Stimulated activated CD8-positive, alpha-beta memory T cell treated with anti-CD3 and anti-CD28 coated beads, Interleukin-15, amount 100 ng/mL, for 4 hours (primary cell): ENCODE results near the gene MDFIC.

Source experiments
- DNase-seq, 2 donors: peaks; one replicate each; pipeline ENCODE4 v3.0.0-alpha.2; 2020; ENCODE audit warnings: low read depth in 2 of 2

Gene MDFIC

DNA sequence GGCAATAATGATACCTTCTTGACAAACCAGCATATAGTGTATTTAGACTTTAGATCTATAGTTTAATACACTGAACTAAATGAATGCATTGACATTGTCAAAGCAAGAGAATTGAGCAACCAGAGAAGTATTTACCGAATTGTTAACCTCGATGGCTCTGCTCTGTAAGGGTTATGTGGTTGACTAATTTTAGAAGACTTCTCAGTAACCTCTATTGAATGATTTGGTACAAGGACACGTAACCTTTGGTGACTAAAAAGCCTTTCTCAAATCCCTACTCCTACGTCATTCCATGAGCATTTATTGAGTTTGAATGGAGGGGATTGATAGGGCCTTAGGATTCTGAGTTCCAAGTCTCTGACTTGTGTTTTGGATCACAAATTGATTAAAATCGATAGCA, 67.6 kb downstream of the MDFIC start:
- DNase-seq = no peak

DNA sequence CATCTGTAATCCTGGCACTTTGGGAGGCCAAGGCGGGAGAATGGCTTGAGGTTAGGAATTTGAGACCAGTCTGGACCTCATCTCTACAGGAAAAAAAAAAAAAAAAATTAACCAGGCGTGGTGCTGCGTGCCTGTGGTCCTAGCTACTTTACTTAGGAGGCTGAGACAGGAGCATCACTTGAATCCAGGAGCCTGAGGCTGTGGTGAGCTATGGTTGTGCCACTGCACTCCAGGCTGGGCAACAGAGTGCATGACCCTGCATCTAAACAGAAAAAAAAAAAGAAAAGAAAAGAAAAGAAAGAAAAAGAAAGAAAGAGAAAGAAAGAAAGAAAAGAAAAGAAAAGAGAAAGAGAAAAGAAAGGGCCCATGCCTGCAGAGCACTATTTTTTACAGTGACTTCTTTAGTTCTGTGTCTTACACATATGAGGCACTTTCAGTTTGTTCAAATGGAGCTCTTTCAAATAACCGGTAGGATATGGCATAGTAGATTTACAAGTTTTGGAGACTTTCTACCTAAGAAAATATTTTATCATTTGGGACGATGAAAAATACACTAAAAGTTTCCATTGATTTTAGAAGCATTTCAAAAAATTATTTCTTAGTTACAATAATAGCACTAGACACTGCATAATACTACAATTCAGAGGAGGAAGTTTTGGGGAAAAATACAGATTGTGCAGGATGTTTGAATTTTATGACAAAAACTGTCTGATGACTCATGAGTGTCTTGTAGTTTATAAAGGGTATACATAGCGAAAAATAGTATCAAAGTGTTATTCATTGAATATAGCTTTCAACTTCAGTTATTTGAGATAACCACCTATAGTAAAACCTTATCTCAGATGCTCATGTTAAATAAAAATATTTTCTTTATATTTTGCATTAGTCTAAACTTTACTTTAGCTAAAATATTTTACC, 75.9 kb downstream of the MDFIC start:
- DNase-seq = no peak

DNA sequence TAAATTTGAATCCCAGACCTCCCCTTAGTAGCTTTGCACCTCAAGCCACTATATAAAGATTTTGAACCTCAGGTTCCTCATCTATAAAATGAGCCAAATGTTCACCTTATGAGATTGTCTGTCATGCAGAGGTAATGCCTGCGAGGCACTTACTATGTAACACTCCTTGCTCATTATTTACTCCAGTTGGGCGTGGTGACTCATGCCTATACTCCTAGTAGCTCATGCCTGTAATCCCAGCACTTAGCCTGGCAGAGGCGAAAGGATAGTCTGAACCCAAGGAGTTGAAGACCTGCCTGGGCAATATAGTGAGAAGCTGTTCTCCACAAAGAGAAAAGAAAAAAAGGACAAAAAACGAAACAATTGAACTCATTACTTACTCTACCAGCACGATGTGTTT, 82.2 kb downstream of the MDFIC start:
- DNase-seq = no peak

DNA sequence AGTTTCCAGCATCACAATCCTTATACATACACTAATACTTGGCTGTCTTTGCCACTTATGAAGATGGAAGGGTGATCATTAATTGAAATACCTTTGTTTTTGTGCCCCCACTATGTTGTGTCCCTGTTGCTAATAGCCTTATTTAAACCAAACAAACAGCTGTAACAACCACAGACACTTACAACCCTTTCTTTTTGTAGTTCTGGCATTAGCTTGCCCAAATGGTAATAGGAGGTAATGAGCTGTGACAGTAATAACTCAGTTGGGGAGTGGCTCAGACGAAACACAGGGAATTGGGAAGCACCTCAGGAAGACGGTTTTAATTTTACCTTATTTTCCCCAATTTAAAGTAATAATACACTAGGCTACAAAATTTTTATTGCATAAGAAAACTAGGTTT, 83.4 kb downstream of the MDFIC start:
- no peak for DNase-seq

DNA sequence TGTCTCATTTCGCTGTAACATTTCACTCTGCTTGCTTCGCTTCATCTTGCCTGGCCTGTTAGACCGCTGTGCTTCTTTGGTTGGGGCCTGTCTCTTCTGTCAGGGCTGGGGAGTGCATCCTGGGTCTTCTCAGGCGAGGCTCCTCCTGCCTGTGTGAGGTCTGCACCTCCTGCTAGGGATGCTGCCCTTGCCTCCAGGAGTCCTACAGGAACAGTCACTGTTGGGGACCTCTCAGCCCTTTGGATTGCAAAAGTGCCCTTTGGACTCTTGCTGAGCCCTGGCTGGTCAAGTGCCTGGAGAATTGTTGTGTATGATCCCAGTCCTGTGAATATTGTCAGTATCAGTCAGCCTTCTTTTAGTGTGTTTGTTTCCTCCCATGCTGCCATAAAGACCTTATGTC, 84.1 kb downstream of the MDFIC start:
- no peak for DNase-seq

DNA sequence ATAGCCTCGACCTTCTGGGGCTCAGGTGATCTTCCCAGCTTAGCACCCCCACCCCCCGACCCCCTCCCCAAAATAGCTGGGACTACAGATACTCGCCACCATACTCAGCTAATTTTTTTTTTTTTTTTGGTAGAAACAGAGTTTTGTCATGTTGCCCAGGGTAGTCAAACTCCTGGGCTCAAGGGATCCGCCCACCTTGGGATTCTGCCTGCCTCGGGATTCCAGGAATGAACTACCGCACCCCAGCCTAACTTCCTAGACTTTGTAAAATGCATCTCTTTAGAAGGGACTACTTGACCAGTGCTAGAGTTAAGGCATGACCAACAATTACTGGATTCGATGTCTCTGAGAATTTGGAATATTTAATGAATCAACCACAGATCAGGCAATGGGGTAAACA, 85.9 kb downstream of the MDFIC start:
- DNase-seq = no peak

DNA sequence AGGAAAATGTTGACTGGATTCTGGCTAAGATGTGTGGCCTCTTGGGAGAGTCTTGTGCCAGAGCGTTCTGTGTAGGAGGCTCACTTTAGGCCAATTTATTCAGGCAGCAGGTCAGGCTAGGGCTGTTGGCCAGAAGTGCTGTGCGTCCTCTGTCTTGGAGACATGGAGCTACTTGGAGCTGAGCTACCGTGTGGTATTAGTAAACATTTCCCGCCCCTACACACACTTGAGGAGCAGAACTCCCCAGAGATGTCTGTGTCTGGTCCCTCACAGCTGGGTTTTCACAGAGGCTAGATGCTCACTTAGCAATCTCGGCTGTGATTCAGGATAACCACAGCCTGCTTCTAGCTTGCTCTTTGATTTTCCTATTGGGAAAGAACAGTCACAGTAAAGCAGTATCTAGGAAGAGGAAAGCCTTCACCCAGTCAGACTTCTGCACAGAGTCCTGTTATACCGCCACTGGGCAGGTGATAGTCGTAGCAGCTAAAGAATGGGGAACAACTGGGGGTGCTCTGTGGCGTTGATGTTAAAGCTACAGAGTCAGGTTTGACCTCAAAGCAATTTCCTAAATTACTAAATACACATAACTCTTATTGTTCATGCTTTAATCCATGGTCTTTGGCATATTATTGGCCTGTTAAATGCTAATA, 86.7 kb downstream of the MDFIC start:
- DNase-seq = no peak

DNA sequence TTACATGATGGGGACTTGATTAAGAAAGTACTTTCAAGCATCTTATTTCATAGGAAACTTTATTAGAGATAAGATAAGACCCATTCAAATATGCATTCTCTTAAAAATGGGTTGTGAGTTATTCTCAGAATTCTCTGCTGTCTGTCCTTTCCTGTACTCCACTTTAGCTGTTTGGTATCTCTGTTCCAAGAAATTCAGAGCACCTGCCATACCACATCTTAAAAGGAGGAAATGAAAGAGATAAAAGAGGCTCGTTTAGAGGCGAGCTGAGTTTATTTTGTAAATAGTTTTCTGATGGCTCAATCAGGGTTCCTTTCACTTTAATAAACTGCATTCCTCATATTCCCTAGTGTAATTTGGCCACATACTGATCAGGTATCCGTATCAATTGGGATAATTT, 87.2 kb downstream of the MDFIC start:
- no peak for DNase-seq

DNA sequence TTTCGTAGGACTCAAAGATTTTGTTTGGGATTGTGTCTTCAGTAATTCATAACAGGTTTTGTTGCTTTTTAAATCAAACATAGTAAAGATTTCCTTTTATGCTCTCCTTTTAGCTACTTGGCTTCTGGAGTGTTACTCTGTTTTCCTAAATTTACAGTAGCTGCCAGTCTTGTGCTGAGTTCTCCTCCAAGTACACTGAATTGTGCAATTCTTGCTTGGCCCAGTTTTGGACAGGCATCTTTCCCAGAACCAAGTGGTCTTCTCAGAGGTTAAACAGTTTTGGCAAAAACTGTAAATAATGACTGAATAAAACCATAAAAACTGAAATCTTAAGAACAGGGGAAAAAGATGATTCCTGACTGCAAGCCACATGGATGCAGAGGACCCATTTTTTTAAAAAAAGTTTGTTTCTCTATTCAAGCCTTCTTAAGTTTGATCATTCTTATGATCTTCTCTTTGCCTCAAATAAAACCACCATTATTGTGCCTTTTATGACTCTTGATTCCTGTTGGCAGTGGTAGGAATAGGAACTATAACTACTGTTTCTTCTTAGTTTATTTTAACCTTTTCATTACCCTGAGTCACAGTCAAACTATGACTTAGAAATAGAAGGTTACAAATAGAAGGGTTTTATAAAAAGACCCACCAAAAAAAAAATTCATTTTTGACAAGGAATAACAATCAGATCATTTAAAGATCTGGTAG, 88.0 kb downstream of the MDFIC start:
- no peak for DNase-seq

DNA sequence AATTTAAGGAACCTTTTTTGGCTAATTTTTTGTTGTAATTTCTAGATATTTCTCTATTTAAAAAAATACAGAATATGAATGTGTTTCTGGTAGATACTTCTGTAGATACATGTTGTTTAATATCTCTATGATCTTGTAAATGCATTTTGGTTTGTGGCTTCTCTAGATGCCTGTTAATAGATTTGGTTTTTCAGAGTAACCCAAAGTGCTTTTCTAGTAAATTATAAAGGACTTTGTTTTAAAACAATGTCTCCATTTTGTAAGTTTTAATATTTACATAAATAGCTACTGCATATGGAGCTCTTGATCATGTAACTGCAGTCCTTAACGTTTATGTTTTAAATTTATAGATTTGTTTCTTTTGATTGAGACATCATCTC, 88.5 kb downstream of the MDFIC start:
- no peak for DNase-seq

DNA sequence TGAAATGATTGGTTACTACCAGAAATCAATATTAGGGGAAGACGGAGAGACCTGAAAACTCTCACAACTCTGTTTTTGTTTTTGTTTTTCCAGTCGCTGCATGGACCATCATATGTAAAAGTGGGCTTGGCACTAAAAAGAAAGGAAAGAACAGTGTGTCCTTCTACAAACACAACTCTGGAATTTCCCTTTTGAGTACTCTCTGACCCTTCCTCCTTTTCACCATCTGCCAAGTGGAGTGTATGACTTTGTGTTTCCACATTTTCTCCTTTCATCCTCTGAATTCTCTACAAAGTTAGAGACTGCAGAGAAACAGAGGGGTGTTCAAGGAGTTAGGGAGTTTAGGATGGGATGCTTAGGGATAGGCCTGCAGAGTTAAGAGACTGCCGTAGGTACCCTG, 92.0 kb downstream of the MDFIC start:
- DNase-seq = no peak

DNA sequence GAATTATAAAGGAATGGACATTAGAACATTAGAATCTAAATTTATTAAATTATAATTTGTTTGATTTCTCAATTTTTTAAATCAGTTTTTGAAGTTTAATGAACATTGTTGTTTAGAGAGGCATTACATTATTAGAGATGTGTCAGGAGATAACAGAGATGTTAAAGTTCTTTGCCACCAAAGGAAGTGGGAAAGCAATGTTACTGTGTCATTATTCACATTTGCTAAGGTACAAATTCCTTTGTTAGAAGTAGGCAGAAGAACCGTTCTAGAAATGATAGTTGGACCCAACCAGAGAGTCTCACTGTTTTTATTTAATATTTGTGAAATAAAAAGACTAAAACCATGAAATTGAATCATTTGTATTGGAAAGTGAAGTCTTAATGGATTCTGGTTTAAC, 92.9 kb downstream of the MDFIC start:
- DNase-seq = no peak

DNA sequence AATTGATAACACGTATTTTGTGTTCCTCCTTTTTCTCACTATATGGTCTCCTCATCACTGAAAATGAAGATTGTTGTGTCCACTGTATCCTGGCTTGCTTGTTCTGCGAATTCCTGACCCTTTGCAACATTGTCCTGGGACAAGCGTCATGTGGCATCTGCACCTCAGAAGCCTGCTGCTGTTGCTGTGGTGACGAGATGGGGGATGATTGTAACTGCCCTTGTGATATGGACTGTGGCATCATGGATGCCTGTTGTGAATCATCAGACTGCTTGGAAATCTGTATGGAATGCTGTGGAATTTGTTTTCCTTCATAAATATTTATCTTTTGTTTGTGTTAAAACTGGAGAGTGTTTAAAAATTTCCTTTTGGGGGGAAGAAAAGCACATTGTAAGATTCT, 93.7 kb downstream of the MDFIC start:
- no peak for DNase-seq

DNA sequence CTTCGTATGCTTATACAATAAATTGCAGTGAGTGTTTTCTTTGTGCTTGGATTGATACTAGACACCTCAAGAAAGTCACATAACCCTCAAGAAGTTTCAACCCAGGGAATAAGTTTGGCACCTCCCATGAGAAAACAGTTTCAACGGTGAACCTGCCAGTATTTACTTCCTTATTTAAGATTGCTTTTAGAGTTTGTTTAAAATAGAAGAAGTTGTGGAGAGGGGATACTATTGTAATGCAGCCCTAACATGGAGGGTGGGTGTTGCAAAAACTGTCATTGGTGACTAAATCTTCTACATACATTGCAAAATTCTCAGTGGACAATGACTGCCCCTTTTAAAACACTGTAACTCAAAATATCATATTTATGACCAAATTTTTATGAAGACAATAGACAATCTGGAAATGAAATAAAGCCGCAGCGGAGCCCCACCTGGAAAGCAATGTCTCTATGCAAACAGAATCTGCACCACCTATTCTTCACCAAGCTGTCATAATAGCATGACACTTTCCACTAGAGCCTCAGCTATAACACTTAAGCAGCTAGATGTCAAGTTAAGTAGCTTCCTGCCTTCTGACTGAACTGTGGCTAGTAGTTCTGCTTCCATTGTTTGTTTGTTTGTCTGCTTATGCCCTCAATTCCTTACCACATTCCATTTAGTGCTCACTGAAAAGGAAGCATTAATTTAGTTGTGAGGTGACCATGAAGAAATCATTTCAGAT, 98.2 kb downstream of the MDFIC start:
- DNase-seq = no peak

DNA sequence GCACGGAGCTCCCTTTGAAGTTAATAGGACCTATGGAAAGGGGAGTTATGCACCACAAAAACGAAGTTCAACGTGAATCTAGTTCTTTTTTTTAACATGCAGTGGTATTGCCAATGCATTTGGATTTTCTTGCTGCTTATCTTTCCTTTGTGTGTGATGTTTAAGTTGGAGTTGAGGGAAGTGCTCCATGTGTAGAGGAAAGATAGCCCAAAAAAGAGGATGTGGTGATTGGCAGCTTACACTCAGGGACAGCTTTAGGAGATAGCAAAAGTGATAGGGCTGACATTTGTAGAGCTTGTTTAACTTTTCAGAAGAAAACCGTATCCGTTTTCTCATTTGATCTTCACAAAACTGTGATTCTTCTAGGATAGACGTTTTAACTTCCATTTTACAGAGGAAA, 101.3 kb downstream of the MDFIC start:
- DNase-seq = no peak

DNA sequence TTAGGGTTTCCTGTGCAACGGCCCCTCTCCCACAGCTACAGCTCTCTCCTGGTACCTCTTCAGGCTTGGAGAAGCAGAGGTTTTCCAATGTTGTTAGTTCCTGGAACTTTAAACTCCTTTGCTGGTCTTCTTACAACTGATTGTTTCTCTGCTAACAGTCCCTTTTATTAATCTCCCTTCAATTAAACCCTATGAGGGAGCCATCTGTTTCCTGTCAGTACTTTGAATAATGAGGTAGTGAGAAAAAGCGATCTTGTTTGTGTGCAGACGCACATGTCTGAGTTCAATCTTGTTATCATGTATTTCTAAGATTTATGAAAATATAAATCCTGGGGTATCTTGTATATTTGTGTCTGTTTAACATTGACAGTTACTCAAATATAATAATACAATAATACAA, 102.4 kb downstream of the MDFIC start:
- DNase-seq = no peak

DNA sequence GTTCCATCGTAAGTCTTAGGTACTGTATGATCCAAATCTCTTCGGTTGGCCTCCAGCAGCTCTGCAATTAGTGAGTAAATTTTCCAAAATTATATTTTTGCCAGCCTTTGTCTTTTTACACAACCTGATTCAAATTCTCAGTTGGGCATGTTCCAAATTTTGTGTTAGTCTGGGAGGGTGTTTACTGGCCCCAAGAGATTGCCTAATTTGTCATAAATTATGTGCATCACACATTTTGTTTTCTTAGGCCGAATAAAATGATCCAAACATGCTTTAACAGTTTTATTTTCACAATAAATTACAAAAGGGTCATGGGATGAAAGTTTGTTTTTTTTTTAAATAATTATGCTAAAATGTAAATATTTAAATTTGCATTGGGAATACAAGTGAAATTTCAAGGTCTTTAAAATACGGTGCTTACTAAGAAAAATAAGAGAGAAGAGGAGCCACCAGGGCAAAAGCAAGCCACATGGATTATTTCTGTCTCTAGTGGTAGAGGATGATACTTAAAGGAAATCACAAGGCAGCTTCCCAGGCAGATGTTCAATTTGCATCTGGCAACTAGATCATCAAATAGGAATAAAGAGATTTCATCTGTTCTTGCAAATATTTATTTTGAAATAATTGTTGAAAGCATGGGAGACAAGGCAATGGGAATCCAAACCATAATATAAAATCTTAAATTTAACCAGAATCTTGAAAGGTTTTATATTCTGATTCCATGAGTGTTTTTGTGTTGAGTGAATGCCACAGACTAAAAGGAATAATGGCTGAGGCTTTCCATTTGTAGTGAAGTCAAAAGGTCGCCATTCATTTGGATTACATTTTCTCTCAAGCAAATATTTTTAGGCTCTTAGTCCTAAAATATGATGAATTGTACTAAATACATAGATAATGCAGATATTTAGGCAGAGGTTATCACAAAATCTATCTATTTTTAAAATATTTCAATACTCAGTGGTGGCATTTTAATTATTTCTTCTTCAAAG, 111.1 kb downstream of the MDFIC start:
- DNase-seq = no peak

DNA sequence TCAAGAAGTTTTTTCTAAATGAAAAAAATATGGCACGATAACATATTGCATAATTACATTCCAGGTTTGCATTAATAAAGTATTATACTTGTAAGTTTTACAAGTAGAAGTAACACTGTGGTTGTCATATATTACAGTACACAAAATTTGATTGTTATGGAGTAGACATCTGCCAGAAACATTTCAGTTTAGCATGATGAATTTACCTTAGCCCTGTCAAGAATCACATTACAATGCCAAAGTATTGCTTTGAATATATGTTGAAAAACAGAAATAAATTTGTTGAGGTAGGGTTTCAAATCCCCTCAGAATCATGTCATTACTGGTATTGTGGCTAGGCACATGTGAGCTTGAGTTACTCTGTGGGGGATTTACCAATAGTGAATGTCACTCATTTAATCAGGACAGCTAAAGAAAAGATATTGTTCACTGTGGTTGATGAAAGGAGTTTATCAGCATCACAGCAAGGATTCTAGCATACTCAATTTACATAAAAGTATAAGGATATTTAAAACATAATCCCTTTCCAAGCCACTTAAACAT, 112.1 kb downstream of the MDFIC start:
- no peak for DNase-seq

DNA sequence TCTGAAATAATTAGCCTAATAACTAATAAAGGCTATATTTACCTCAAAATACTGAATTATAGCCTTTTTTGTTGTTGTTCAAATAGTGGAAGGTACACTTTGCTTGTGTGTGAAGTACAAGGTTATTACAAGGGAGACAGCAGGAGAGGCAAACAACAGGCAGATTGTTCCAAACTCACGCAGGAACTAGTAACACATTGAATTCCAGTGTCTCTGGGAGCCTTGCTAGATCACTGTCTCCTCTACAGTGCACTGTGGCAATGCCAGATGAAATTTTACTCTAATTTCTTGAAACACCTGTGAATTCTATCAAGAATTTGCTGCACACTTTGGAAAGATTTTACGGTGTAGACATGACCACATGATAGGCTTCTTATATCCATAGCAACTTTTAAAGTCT, 112.6 kb downstream of the MDFIC start:
- DNase-seq = no peak

DNA sequence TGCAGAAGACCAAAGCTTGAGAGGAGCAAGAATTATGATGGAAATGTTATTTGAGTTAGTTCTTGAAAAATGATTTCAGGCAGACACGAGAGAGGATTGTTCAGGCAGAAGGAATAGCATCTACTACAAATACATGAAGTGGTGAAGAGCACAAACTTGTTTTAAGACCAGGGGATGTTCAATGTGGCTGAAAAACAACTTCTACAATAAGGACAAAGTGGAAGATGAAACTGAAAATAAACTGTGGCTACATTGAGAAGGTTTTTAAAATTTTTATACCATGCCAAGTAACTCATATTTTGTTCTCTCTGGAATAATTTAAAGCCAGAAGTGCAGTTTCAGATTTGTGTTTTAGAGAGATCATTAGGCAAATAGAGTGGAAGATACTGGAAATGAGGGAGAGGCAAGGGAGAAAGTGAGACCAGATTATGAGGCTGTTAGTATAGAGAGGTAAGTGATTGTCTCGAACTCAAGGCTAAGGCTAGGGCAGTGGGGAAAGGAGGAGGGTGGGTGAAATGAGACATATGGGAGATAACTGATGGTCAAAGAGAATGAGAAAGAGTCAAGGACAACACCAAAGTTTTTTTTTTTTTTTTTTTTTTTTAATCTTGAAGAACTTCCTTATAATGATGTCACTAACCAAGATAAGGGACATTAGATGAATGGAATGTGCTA, 115.4 kb downstream of the MDFIC start:
- no peak for DNase-seq
